ENCODE results near the gene CDK5. TPM values are rescaled to one million over a fixed set of nuclear protein-coding genes. Genes with fewer than 3 reads are reported as not detected.

Gene CDK5
- total RNA-seq, 5 donors from 2014 or later (not counting 1 experiment from before 2014, with no cell fraction given), result 5.3 to 8.4 (median 6.5) TPM

DNA sequence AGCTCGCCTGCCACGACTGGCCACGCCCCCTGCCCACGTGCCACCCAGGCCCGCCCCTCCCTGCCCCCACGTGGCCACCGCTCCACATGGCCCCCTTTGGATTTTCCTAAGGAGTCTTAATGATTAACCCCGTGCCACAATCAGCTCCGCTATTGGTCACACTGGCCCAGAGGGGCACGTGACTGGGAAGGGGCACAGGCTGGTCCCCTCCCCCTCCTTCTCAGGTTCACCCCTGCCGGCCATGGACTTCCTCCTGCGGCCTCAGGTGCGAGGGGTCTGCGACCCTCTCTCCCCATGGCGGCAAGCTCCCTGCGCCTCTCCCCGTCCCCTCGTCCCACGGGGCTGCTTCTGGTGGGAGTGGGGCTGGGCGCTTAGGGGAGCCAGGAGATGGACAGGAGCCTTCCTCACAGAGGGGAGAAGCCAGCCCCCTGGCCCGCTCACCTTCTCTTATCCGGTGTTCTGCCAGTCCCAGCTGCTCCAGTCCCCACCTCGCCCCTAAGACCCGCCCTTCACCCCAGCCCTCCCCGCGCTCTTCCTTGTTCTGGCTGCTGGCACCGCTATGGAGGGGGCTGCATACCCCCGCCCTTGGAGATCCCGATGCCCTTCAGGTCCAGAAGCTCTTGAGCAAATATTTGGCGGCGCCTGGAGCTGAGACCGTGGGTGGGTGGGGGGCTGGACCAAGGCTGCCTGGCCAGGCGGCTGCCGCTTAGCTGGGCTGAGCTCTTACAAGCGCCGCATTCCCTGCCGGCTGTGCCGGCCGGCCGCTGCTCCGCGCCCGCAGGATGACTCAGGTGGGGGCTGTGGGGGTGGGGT lies 4.9 kb upstream of the CDK5 start:
- H3K4me1 ChIP-seq (ENCODE audit: control insufficient read depth in 1 of 2, extremely low read depth in 1 of 2, insufficient read depth in 2 of 2, low read length in 2 of 2), result peaks cover 18 to 40% of the 10 kb centered on the region in 2 experiments
- H3K4me3 ChIP-seq (ENCODE audit: control insufficient read depth in 1 of 2, extremely low read depth in 1 of 2, low read length in 1 of 2), result no peak overlapping the region
- no peaks in the 10 kb centered on the region for H3K27me3 ChIP-seq (replicated peaks in 1 of 2; ENCODE audit: control insufficient read depth in 2 of 2, extremely low read depth in 1 of 2, insufficient read depth in 2 of 2, low read length in 1 of 2)
- H3K27ac ChIP-seq (ENCODE audit: low read length), result no peak overlapping the region
- ChIA-PET CTCF (interaction anchor here (0.5 to 1.0 kb wide), 3 partner anchors 32 to 1137 kb away, joined by 3 to 7 read pairs (median 3); no protein-coding TSS in a partner anchor), POLR2A (no interaction called here)
- Mint-ChIP-seq H3K4me1 (peaks cover 23 to 29% (median 29%) of the 10 kb centered on the region in 3 donors), H3K27ac (no peak overlapping the region), H3K36me3 (peaks cover 14% of the 10 kb centered on the region), H3K4me3 (no peak overlapping the region), H3K27me3 (no peaks in the 10 kb centered on the region), H3K9me3 (no peaks in the 10 kb centered on the region)
- 84% methylated on average over 17 of the region's 43 CpGs for WGBS (ENCODE audit: insufficient coverage)
- no peaks in the 10 kb centered on the region for H3K9me3 ChIP-seq
- DNase-seq, result no peak
- no peak for ATAC-seq (replicated peaks in 1 of 4)
- H3K36me3 ChIP-seq (ENCODE audit: control insufficient read depth in 2 of 2, extremely low read depth in 1 of 2, insufficient read depth in 1 of 2, low read length in 1 of 2), result peaks cover 5 to 33% of the 10 kb centered on the region in 2 donors

DNA sequence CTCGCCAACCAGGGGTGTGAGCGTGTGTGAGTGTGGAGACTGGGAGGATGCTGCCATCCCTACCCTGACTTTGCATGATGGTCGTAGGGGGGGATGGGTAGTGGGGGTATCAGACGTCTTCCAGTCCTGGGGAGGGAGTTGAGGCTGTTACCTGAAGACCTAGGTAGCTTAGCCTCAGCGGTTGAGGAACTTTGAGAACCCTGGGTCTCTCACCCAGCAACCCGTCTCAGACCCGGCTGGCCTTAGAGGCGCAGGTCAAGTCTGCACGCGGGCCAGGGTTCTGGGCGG lies 4.4 kb upstream of the CDK5 start:
- no peak for ATAC-seq (replicated peaks in 1 of 4)
- Mint-ChIP-seq H3K36me3 (peaks cover 8% of the 10 kb centered on the region), H3K27me3 (no peaks in the 10 kb centered on the region), H3K4me3 (peak overlapping the region in 2 of 3 donors; percentile 47 to 90), H3K9me3 (no peaks in the 10 kb centered on the region), H3K4me1 (peaks cover 28 to 35% (median 34%) of the 10 kb centered on the region in 3 donors), H3K27ac (no peak overlapping the region)
- H3K9me3 ChIP-seq, result no peaks in the 10 kb centered on the region
- H3K36me3 ChIP-seq (ENCODE audit: control insufficient read depth in 2 of 2, extremely low read depth in 1 of 2, insufficient read depth in 1 of 2, low read length in 1 of 2), result peaks cover 3 to 27% of the 10 kb centered on the region in 2 donors
- peaks cover 22 to 46% of the 10 kb centered on the region in 2 experiments for H3K4me1 ChIP-seq (ENCODE audit: control insufficient read depth in 1 of 2, extremely low read depth in 1 of 2, insufficient read depth in 2 of 2, low read length in 2 of 2)
- no peaks in the 10 kb centered on the region for H3K27me3 ChIP-seq (replicated peaks in 1 of 2; ENCODE audit: control insufficient read depth in 2 of 2, extremely low read depth in 1 of 2, insufficient read depth in 2 of 2, low read length in 1 of 2)
- no peak overlapping the region for H3K4me3 ChIP-seq (ENCODE audit: control insufficient read depth in 1 of 2, extremely low read depth in 1 of 2, low read length in 1 of 2)
- WGBS (ENCODE audit: insufficient coverage), result 97% methylated on average over 9 of the region's 11 CpGs
- H3K27ac ChIP-seq (ENCODE audit: low read length), result no peak overlapping the region
- ChIA-PET CTCF (no interaction called here), POLR2A (no interaction called here)
- no peak for DNase-seq

DNA sequence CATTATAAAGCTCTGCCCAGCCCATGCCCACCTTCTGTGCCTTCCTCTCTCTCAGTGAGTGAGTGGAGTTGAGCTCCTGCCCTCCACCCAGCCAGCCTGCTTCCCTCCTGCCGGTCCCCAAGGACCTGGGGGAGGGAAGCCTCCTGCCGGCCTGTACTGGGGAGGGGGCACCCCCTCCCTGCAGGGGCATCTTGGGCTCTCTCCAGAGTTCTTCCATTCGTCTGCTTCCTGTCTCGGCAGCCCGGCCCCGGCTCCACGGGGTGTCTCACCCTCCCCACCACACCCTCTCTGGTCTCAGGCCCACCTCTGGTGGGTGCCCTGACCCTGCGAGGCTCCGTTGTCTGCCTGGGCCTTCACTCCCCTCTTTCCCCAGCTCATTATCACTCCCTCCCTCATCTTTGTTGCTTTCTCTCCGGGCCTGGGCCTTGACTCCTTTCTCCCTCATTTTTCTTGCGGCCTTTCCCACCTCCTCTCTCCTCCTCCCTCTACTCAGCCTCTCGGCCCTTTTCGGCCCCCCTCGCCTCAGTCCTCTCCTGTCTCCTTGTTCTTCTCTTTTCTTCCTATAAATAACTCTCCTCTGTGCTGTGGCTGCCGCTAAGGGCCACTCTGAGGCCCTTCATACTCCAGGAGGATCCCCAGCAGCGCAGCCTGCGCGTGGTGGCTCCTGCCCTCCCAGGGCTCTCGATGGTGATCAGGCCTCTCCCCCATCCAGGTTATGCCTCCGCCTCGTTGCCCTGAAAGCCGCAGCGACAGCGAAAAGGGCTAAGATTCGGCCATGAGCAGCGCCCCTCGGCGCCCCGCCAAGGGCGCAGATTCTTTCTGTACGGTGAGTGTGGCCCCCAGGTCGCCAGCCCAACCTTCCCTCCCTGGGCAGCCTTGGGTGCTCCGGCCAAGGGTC lies 3.8 kb upstream of the CDK5 start:
- Mint-ChIP-seq H3K36me3 (peaks cover 6% of the 10 kb centered on the region), H3K27me3 (no peaks in the 10 kb centered on the region), H3K9me3 (no peaks in the 10 kb centered on the region), H3K4me1 (peaks cover 30 to 41% (median 40%) of the 10 kb centered on the region in 3 donors), H3K27ac (peak overlapping the region in 1 of 2 donors; percentile 55), H3K4me3 (peak overlapping the region; percentile 25 to 90 (median 47))
- POLR2A ChIA-PET, result no interaction called here
- Histone ChIP-seq H3K27me3 (replicated peaks in 1 of 2; ENCODE audit: control insufficient read depth in 2 of 2, extremely low read depth in 1 of 2, insufficient read depth in 2 of 2, low read length in 1 of 2) (no peaks in the 10 kb centered on the region), H3K36me3 (ENCODE audit: control insufficient read depth in 2 of 2, extremely low read depth in 1 of 2, insufficient read depth in 1 of 2, low read length in 1 of 2) (peaks cover under 1 to 21% of the 10 kb centered on the region in 2 donors), H3K4me3 (ENCODE audit: control insufficient read depth in 1 of 2, extremely low read depth in 1 of 2, low read length in 1 of 2) (no peak overlapping the region), H3K4me1 (ENCODE audit: control insufficient read depth in 1 of 2, extremely low read depth in 1 of 2, insufficient read depth in 2 of 2, low read length in 2 of 2) (peaks cover 26 to 51% of the 10 kb centered on the region in 2 experiments), H3K27ac (ENCODE audit: low read length) (no peak overlapping the region), H3K9me3 (no peaks in the 10 kb centered on the region)
- WGBS (ENCODE audit: insufficient coverage), result 93% methylated on average over 30 of the region's 33 CpGs
- ATAC-seq (replicated peaks in 1 of 4) (no peak), DNase-seq (no peak)
- CTCF ChIA-PET, result interaction anchor here in 1 of 2 donors (0.6 kb wide), 1 partner anchor 8 kb away, joined by 3 read pairs; no protein-coding TSS in a partner anchor

DNA sequence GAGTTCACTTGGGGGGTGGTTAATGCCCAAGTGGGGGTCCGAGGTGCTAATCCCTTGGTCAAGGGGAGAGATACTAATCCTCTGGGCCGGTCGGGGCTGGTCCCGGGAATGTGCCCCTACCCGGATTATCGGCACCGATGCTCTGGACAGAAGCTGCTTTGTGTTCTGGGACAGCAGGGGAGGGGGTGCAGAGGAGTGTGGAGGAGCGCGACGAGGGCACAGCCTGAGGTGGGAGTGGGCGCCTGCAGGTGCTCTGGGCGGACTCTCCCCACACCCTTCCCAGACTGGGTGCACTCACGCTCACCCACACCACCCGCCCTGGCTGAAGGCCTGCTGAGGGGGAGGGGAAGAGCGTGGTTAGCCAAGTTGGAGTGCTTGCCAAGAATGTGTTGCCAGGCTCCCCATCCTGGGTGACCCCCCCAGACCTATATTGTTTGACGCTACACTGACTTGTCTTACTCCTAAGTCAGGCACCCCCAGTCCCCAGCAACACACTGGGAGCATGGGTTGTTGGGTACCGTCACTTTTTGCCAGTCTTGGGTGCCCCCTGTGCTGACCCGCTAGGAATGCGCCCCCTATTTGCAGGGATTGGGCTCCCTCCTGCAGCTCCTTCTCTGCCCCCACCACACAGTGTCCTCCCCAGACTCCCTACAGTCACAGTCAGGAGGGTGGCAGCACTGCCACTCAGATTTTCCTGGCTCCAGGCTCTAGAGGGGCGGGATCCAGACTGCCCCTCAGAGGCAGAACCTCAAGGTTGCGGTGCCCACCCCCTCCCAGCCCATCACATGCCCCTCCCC lies 2.9 kb upstream of the CDK5 start:
- Histone ChIP-seq H3K4me1 (ENCODE audit: control insufficient read depth in 1 of 2, extremely low read depth in 1 of 2, insufficient read depth in 2 of 2, low read length in 2 of 2) (peaks cover 26 to 51% of the 10 kb centered on the region in 2 experiments), H3K4me3 (ENCODE audit: control insufficient read depth in 1 of 2, extremely low read depth in 1 of 2, low read length in 1 of 2) (peak overlapping the region; percentile 57 to 85), H3K27me3 (replicated peaks in 1 of 2; ENCODE audit: control insufficient read depth in 2 of 2, extremely low read depth in 1 of 2, insufficient read depth in 2 of 2, low read length in 1 of 2) (no peaks in the 10 kb centered on the region), H3K9me3 (no peaks in the 10 kb centered on the region), H3K36me3 (ENCODE audit: control insufficient read depth in 2 of 2, extremely low read depth in 1 of 2, insufficient read depth in 1 of 2, low read length in 1 of 2) (peaks cover 0 to 17% of the 10 kb centered on the region in 2 donors), H3K27ac (ENCODE audit: low read length) (peak overlapping the region; percentile 49)
- DNase-seq, result peak in 1 of 35 experiments; percentile 14
- ChIA-PET CTCF (interaction anchor here in 1 of 2 donors (0.6 kb wide), 1 partner anchor 9 kb away, joined by 3 read pairs; no protein-coding TSS in a partner anchor), POLR2A (no interaction called here)
- no peaks in the 10 kb centered on the region for H3K9me3 Mint-ChIP-seq
- no peaks in the 10 kb centered on the region for H3K27me3 Mint-ChIP-seq
- peaks cover 6% of the 10 kb centered on the region for H3K36me3 Mint-ChIP-seq
- ATAC-seq (replicated peaks in 1 of 4), result no peak
- WGBS (ENCODE audit: insufficient coverage), result 54% methylated on average over 5 of the region's 21 CpGs
- peak overlapping the region; percentile 39 to 74 for H3K27ac Mint-ChIP-seq
- H3K4me3 Mint-ChIP-seq, result peak overlapping the region; percentile 82 to 90 (median 90)
- H3K4me1 Mint-ChIP-seq, result peaks cover 32 to 43% (median 41%) of the 10 kb centered on the region in 3 donors

DNA sequence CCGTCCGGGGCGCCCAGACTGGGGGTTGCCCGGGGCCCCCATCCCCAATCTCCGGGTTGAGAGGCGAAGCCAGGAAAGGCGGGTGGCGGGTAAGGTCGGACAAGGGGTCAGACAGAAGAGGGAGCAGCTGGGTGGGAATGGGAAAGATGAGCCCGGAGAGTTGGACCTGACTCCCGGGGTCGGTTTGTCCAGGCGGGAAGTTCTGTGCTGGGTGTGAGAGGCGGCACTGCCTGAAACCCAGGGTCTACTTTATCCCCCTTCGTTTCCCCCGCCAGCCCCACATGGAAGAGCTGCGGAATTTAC lies 2.4 kb upstream of the CDK5 start:
- CTCF ChIA-PET, result no interaction called here
- 0% methylated on average over 3 of the region's 17 CpGs for WGBS (ENCODE audit: insufficient coverage)
- DNase-seq, result no peak

More for the DNA sequence above, 2.4 kb upstream of the CDK5 start:
- Mint-ChIP-seq H3K4me3 (peak overlapping the region; percentile 82 to 90 (median 90)), H3K36me3 (peaks cover under 1% of the 10 kb centered on the region), H3K27ac (peak overlapping the region in 1 of 2 donors; percentile 39), H3K4me1 (peaks cover 32 to 43% (median 41%) of the 10 kb centered on the region in 3 donors), H3K9me3 (no peaks in the 10 kb centered on the region), H3K27me3 (no peaks in the 10 kb centered on the region)
- Histone ChIP-seq H3K4me1 (ENCODE audit: control insufficient read depth in 1 of 2, extremely low read depth in 1 of 2, insufficient read depth in 2 of 2, low read length in 2 of 2) (peaks cover 26 to 51% of the 10 kb centered on the region in 2 experiments), H3K4me3 (ENCODE audit: control insufficient read depth in 1 of 2, extremely low read depth in 1 of 2, low read length in 1 of 2) (peak overlapping the region; percentile 57 to 85), H3K9me3 (no peaks in the 10 kb centered on the region), H3K27ac (ENCODE audit: low read length) (peak overlapping the region; percentile 49), H3K36me3 (ENCODE audit: control insufficient read depth in 2 of 2, extremely low read depth in 1 of 2, insufficient read depth in 1 of 2, low read length in 1 of 2) (peaks cover 0 to 11% of the 10 kb centered on the region in 2 donors), H3K27me3 (replicated peaks in 1 of 2; ENCODE audit: control insufficient read depth in 2 of 2, extremely low read depth in 1 of 2, insufficient read depth in 2 of 2, low read length in 1 of 2) (no peaks in the 10 kb centered on the region)
- ATAC-seq (replicated peaks in 1 of 4), result no peak
- POLR2A ChIA-PET, result no interaction called here

Data from T-cell (primary cell).